HG02571 (cell line): ENCODE data around the gene OSBPL2.

Experiments
- ATAC-seq: cut with Tn5 transposase; IDR thresholded peaks from one replicate; pipeline ENCODE4 v1.9.1; 2021; ENCODE audit warnings: mild to moderate bottlenecking, moderate library complexity; ENCODE audit not compliant: unreplicated experiment

Gene OSBPL2

DNA sequence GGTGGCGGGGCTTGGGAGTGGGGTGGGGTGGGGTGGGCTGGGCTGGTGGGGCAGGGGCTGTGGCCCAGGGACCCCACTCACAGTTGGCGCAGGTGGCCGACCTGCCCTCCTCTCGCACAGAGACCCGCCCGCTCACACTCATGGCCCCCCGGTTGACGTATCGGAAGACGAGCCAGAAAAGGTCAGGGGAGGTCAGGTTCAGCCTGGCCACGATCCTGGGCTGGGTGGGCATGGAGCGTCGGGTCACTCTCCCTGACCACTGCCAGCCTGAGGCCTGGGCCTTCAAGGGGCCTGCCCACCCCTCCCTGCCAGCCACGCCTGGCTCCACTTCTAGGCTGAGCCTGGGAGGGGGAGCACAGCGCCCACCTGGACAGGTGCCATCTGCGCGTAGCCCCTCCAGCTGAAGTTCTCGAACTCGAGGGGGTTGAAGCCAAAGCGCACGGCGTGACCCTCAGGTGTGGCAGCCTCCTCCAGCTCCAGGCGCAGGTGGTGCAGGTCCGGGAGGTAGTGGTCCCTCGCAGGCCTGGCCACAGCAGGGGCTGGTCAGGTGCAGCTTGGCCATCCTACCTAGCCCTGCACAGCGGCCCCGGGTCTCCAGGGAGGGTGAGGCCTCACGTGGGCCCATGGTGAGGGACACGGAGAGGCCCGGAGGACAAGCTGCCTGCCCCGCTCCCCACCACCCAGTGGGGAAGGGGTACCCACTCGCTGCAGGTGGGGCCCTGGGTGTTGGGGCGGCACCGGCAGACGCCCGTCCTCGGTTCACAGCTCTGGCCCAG lies 95.7 kb downstream of the OSBPL2 start:
- no peak for ATAC-seq

DNA sequence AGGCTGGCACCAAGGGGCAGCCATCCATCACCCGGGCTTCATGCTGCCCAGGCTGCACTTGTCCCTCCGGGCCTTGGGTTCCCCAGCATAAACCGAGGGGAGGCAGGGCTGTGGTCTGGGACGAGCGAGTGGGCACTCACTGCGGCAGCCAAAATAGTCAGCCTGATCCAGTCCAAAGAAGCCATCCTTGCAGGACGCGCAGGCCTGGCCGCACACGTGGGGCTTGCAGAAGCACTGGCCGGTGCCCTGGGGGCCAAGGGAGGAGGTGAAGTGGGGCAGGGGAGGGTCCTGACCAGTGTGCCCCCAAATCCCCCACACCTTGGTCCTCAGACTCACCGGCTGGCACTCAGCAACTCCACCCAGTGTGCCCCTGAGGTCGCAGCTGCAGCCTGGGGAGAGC lies 96.6 kb downstream of the OSBPL2 start:
- no peak for ATAC-seq

DNA sequence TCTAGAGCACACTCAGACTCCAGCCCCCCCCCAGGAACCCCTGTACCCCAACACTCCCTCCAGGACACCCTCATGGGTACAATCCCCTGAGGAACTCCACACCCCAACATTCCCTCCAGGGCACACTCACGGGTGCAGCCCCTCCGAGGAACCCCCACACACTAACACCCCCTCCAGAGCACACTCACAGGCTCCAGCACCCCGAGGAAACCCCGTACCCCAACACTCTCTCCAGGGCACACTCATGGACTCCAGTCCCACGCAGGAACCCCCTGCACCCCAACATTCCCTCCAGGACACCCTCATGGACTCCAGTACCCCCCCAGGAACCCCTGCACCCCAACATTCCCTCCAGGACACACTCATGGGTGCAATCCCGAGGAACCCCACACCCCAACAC lies 97.2 kb downstream of the OSBPL2 start:
- no peak for ATAC-seq

DNA sequence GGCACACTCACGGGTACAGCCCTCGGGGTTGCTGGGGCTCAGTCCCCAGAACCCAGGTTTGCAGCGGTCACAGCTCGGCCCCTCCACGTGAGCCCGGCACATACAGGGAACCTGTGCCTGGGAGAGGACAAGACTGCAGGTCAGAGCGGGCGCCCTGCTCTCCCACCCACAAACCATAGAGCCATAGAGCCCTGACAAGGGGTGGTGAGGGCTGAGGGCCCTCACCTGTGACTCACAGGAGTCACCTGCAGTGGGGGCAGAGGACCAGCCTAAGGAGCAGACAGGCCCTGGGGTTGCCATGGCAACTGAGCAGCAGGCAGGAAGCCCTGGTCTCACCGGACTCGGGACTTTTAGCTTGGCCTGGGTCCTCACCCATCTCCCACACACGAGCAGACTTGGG lies 98.0 kb downstream of the OSBPL2 start:
- ATAC-seq = no peak

DNA sequence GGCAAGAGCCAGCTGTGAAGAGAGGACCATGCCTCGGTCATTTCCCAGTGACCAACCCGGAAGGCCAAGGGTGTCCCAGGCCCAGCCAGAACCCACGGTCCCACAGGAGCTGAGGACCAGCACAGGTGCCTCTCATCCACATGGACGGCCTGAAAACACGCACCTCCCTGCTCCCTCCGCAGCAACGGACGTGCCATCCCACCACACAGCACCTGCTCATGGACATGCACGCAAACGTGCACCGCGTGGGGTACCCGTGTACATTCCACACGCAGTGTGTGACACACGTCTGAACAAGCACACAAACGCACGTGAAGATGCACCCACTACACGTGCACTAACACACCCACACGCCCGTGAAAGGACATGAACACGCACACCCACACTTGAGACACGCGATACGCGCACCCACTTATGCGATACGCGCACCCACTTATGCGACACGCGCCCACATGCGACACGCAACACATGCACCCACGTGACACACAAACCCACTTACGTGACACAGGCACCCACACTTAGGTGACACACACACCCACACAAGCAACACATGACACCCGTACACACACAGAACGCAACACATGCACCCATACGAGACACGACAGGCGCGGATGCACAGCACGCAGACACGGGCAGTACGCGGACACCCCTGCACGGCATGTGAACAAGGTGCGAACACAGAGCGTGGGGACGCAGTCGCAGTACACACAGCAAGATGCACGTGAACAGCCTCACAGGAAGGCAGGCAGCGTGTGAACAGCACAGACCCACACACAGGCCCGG lies 98.6 kb downstream of the OSBPL2 start:
- no peak for ATAC-seq

DNA sequence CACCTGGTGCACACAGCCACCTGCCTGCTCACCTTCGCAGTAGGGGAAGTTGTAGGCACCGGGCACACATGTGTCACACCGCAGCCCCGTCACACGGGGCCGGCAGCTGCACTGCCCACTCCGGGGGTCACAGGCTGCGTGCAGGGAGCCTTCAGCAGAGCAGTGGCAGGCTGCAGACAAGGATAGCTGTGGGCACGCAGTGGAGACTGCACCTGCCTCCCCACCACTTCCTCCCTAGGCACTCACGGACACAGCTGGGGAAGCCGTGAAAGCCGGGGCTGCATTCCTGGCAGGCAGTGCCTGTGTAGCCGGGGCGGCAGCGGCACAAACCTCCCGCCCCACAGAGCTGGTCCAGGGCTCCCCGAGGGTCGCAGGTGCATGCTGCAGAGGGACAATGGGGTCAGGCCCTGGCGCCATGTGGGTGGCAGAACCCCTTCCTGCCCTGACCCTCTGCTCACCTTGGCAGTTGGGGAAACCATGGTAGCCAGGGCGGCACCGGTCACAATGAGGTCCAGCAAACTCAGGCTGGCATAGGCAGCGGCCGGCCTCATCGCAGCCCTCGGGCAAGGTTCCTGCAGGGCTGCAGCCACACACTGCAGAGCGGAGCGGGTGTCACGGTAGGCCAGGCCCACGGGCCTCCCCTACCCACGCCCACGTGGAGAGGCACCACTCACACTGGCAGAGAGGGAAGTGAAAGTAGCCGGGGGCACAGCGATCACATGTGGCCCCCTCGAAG lies 99.4 kb downstream of the OSBPL2 start:
- no peak for ATAC-seq

DNA sequence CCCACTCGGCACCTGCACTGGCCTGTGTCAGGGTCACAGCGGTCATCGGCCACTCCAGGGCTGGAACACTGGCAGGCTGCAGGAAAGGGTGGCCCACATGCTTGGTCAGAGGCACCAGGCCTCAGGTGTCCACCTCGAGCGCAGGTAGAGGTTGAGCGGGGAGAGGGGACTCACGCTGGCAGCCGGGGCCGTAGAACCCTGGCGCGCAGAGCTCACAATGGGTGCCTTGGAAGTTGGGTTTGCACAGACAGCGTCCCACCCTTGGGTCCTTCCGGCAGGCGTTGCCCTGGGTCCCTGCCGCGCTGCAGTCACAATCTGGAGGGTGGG lies 99.9 kb downstream of the OSBPL2 start:
- ATAC-seq = no peak

DNA sequence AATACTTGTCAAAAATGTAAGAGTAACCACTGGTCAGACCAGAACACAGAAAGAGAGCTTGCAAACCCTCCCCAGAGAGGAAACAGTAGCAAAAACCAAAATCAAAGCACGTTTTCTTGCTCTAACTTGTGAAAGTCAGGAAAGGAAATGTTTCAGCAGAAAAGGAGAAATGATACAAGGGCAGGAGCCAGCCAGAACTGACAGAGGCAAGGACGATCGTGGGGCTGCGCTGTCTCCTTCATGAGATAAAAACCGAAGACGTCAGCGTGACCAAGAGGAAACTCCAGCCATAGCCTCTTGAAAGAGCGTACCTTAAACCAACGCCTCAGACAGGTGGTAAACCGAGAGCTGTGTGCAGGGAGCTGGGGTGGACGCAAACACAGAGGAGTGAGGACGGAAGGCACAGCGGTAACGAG lies 101.3 kb downstream of the OSBPL2 start:
- no peak for ATAC-seq

DNA sequence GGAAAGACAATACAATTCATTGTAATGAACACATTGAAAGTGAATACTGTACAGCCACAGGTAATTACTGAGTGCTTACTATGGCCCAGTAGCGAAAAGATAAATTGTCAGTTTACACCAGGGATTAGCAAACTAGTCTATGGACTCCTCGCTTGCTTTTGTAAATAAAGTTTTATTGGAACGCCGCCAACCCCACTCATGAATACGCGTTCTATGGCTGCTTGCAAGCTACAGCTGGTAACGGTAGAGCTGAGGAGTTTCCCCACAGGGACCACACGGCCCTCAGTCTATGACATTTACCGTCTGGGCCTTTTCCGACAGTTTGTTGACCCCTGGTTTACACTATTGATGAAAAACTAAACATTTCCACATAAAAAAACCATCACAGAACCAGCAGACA lies 104.6 kb downstream of the OSBPL2 start:
- no peak for ATAC-seq

DNA sequence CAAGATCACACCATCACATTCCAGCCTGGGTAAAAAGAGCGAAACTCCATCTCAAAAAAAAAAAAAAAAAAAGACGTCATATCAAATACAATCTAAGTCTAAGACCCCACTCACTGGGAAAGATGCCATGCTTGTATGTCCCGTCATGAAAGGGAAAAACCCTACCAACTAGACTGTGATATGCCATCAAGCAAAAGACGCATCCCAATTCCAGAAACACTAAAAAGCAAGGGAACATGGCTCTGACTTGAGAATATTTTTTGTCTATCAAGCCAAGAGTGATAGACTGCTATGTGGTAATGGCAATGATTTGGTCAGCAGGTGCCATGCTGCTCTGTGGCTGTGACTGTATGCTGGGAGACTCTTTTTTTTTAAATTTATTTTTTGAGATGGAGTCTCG lies 105.8 kb downstream of the OSBPL2 start:
- ATAC-seq = no peak

DNA sequence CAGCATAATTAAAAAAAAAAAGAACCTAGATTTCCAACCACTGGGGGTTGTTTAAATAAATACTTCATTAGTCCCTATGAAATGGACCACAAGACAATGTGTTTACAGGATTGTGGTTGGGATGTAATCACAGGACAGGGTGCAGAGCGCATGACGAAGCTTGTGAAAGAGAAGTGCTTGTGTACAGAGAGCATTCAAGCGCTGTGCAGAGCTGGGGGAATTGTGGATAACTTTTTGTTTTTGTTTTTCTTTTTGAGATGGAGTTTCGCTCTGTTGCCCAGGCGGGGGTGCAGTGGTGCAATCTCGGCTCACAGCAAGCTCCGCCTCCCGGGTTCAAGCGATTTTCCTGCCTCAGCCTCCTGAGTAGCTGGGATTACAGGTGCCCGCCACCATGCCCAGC lies 106.5 kb downstream of the OSBPL2 start:
- no peak for ATAC-seq
